SW480 (cell line): ENCODE data around the gene ZCCHC4.

Experiments used
- DNase-seq: peaks from one replicate; pipeline ENCODE4 v3.0.0-alpha.2; 2016; ENCODE audit warnings: low spot score

Gene ZCCHC4

DNA sequence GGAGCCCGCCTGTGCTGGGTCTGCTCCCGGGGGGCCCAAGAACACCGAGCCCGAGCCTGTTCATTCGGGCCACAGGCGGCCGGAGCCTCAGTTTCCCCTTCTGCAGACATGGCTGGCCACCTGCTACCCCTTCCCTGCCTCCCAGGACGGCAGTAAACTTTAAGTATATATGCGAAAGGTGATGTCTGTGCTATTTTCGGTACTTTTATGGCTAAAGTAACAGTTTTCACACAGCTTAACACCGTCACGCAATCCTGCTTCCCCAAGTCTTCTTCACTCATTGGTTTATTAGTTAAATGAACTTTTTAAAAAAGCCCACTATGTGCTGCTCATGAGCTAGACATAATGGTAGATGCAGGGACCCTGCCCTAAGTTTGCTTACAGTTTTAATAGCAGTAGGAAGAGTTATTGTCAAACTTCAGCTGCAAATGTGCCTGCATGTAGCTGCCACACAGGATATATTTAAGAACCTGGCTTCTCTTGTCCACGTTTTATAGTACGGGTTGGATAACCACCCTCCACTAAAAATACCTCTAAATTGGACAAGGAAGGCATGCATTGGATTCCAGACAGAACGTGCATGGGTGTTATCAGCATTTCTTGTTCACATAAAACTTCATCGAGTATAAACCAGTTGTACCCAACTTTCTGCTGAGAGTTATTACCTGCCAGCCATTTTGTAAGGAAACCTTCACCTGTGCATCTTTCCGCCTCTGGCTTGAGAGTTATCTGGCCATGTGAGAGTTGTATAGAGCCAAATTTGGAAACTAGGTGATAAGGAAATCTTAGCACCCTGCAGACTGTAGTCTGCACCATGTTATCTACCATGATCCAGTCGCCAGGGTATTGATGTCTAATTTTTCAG is 65.2 kb downstream of the ZCCHC4 start:
- no peak for DNase-seq

DNA sequence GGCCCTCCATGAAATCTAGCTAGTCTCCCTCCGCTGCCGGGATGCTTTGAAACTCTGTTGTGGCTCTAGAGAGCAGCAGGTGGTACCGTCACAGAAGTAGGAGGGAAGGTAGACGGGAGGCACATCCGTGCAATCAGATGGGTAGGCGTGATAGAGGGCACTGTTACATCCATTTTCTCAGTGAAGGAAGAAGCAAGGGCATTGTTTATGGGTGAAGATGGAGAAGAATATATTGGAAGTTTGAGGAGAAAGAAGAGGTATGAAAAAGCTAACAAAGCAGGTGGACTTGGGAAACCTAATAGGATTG is 65.8 kb downstream of the ZCCHC4 start:
- no peak for DNase-seq

DNA sequence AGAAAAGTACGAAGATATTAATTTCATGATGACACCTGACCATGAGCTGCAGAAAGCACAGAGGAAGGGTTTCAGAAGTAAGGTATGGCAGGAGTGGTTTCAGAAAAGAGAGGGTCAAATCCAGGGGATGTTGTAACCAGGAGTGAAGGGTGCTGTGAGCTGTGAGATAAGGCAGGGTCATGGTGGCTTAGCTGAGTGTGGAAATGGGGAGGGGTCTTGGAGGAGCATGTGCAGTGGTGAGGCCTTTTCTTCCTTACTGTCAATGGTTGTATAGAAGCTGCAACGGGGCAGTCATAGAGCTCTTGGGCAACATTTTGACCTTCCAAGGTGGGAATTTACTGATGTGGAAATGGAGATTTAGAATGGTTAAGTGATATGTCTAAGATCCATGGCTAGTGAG is 67.0 kb downstream of the ZCCHC4 start:
- no peak for DNase-seq

DNA sequence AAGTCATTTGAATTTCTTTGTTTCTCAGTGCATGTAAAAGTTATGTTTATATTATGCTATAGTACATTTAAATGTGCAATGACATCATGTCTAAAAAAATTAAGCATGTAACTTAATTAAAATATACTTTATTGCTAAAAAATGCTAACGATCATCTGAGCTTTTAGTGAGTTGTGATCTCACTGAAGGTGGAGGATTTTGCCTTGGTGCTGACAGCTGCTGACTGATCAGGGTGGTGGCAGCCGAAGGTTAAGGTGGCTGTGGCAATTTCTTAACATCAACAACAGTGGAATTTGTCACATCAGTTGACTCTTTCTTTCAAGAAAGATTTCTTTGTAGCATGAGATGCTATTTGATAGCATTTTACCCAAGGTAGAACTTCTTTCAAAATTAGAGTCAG is 71.1 kb downstream of the ZCCHC4 start:
- DNase-seq, result no peak

DNA sequence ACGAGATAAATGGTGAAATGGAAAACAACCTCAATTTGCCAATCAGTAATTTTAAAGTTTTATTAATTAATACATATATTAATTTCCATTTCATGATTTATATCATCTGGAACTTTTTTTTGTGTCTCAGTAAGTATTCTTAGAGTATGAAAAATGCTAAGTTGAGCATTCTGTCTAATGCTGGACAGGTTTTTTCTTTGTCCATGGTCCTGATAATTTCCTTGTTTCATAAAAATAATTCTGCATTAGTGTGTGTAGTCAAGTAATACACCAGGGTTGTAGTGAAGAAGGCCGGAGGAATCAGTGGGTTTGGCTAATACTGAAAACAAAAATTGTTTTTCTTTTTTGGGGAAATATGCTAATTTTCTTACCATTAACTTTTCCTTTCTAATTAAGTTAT is 74.4 kb downstream of the ZCCHC4 start:
- DNase-seq, result no peak

DNA sequence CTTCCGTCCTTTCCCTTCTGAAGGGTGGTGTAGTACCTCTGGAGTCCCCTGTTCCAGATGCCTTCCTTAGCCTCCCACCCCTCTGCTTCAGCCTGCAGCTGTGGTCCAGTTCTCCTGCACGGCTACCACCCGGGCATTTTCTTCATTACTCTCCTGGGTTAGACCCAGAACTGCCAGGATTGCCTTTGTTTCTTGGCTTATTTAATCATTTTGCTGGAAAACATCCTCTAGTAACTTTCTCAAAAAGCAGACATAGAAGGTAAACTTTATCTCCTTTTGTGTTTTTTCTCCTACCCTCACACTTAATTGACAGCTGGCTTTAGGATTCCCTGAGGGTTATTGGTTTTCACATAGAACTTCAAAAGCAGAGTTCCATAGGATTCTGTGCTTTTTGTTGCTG is 84.7 kb downstream of the ZCCHC4 start:
- DNase-seq, result no peak

DNA sequence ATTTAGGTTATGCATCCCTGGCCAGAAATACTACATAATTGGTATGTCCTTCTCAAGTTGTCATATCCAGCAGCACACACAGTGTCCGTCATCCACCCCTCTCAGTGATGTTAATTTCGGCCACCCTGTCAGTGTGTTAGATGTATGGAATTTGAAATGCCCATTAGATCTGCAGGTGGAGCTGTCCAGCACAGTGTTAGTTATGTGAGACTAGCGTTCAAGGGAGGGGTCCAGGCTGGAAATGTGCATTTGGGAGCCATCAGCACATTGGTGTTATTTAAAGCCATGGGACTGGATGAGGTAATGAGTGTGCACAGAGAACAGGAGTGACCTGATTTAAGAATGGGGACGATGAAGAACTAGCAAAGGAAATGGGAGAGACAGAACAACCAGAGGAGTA is 86.9 kb downstream of the ZCCHC4 start:
- no peak for DNase-seq

DNA sequence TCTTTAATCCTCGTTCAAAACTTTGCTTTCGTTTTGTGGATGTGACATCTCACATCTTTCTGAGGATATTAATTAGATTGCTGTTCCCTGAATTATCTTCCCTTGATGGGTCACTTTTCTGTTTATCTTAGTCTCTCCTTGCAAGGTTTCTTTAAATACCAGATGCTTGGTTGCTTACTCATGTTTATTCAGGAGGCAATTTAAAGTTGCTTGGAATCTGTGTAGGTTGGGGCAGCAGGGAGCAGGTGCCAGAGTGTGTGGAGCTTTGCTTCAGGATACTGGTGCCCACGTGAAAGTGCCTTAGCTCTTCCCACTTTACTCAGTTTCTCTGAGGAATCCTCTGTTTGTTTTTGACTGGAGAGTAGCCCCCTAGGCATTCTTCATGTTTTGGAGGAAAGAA is 88.5 kb downstream of the ZCCHC4 start:
- no peak for DNase-seq

DNA sequence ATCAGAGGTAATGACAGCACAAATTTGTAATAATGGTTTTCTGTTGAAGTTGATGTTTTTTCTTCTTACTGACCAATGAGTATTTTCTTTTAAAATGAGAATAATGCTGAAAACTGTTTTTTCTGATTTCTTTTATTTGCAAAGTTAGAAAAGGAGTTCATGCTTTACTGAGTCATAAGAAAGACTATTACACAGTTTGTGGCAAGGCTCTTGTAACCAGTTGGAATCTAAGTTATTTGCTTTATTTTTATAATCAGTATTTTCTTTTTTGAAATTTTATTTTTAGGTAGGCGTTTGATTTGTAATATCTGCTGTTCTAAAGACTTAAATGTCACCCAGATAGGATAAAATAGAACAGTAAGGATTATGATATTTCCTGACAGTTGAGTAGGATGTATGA is 89.9 kb downstream of the ZCCHC4 start:
- no peak for DNase-seq

DNA sequence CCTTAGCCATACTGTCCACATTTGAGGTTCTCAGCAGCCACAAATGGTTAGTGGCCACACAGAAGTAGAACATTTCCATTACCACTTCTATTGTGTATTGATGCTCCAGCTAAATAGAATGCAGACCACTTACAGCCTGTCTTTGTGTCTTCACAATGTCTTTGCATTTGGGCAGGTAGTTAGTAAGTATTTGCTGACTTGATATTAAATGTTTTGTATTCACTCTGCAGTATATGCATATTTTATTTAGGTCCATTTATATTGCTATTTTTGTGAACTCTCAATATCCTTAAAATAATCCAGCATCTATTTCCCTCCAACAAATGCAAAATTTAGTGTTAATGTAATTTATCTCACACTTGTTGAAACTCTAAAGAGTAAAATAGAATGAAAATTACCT is 91.1 kb downstream of the ZCCHC4 start:
- DNase-seq, result no peak

DNA sequence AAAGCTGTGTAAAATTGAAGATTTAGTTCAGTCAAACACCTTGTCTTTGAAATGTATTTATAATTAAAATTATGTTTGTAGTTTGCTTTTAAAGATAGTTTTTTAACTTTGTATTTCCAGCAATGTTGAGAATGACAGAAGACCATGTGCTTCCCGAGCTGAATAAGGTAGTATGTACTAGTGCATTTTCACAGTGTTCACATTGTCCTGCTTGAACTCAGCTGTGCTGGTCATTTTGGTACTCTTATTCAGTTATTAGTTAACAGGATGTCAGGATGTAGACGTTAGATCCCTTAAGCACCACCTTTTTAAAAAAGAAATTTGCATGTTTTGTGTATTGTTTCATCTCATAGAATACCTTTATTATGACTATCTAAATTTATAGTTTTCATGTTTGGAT is 92.9 kb downstream of the ZCCHC4 start:
- DNase-seq, result no peak

DNA sequence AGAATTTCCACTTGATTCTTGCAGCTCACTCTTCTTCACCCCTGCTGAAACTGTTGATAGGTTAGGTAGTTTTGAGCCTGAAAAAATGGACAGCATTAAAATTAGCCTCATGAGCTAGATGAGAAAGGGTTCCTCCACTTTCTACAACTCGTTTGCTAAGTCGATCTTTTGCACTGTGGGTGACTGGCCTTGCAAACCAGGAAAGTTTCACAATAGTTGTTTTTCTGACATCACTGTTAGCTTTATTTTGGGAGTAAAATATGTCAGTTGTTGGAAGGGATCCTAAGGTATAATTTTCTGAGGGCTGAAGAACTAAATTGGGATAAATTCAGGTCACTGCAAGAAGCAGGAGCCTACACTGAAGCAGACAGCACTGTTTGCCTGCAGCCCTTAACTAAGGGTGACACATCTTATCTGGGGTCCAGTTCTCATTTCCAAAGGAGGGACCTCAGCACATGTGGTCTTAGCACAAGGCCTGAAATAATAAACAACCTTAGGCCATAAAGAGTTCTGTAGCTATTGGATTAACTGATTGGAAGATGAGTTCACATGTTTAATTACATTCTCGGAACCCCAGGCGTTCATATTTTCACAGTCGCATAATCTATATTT is 93.6 kb downstream of the ZCCHC4 start:
- no peak for DNase-seq

DNA sequence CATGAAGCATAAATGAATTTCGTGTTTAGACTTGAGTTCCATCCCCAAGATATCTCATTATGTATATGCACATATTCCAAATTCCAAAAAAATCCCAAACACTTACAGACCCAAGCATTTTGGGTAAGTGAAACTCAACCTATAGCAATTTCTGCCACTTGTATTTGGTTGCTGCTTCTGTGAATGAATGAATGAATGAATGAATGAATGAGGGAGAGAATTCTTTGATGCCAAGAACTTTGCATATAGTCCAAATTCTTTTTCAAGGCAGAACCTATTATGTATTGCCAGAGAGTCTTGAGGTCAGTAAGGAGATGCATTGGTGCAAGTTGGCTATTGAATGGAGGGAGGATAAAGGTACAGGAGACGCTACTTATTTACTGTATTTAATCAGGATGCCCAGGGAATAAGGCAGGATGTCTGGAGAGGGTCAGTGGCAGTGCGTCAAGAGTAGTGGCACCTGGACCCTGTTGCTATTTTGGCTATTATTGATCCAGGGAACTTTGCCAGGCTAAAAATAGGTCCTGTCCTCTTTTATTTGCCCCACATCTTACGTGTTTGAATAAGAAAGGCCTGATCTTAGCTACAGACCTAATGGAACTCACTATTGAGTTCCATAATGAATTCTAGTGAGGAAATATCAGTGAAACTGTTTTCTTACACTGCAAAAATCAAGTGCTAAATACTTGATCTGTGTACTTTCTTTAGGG is 98.4 kb downstream of the ZCCHC4 start:
- no peak for DNase-seq

DNA sequence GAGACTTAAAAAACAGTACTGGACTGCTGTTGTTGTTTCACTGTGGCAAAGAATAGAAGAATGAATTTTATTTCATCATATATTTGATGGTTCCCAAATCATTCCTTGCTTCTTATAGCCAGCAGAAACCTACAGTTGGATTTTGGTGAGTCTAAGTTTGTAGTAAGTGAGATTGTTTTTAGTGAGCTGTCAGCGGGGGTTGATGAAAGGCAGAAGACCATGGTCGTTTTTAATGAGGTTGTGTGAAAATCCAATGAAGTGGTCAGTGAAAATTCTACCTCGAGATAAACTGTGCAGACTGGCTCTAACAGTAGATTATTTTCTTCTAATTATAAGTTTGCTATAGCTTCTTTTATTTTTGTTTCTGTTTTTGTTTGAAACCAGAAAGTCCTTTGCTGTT is 100.7 kb downstream of the ZCCHC4 start:
- no peak for DNase-seq

DNA sequence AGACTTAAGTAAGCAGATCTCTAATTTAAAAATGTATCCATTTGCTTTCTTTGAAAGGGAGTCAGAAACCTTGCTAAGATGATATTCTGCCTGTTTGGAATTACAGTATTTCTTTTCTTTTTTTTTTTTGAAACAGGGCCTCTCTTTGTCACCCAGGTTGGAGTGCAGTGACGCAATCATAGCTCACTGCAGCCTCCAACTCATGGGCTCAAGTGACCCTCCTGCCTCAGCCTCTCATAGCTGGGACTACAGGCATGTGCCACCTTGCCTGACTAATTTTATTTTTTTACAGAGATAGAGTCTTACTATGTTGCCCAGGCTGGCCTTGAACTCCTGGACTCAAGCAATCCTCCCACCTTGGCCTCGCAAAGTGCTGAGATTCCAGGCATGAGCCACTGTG is 104.4 kb downstream of the ZCCHC4 start:
- DNase-seq, result no peak
